Epidermal melanocyte (primary cell): ENCODE data around the gene CBX2.
"Not testable (repeated sequence)": the region's sequence is repeated elsewhere in the genome, so short reads cannot be mapped to it uniquely, and the experiment has no call there.

Experiments
- DNase-seq: peaks from one replicate; pipeline ENCODE4 v3.0.0; 2011; ENCODE audit warnings: low spot score; ENCODE audit not compliant: insufficient read length

The CBX2 gene

GRCh38 chr17:79742951-79743476 lies 34.9 kb upstream of the CBX2 start:
- DNase-seq, result no peak

- DNase-seq, result no peak
Measured at GRCh38 chr17:79743614-79744013, 34.3 kb upstream of the CBX2 start.

- DNase-seq, result no peak
Measured at GRCh38 chr17:79745641-79746105, 32.3 kb upstream of the CBX2 start.

GRCh38 chr17:79746889-79747507 lies 30.9 kb upstream of the CBX2 start:
- no peak for DNase-seq

GRCh38 chr17:79747508-79748294 lies 30.2 kb upstream of the CBX2 start:
- no peak for DNase-seq

GRCh38 chr17:79748295-79749099 lies 29.5 kb upstream of the CBX2 start:
- no peak for DNase-seq

- no peak for DNase-seq
Measured at GRCh38 chr17:79749156-79749815, 28.7 kb upstream of the CBX2 start.

GRCh38 chr17:79749958-79750357 lies 28.0 kb upstream of the CBX2 start:
- DNase-seq, result no peak

- DNase-seq, result no peak
Measured at GRCh38 chr17:79750650-79751545, 27.1 kb upstream of the CBX2 start.

GRCh38 chr17:79752175-79752574 lies 25.8 kb upstream of the CBX2 start:
- no peak for DNase-seq

- DNase-seq, result no peak
Measured at GRCh38 chr17:79754370-79754769, 23.6 kb upstream of the CBX2 start.

- not testable (repeated sequence) for DNase-seq
Measured at GRCh38 chr17:79754903-79755302, 23.0 kb upstream of the CBX2 start.

GRCh38 chr17:79755591-79755990 lies 22.4 kb upstream of the CBX2 start:
- DNase-seq, result no peak

GRCh38 chr17:79757140-79757745 lies 20.7 kb upstream of the CBX2 start:
- DNase-seq, result no peak

GRCh38 chr17:79758271-79758670 lies 19.7 kb upstream of the CBX2 start:
- no peak for DNase-seq

GRCh38 chr17:79760197-79760906 lies 17.6 kb upstream of the CBX2 start:
- no peak for DNase-seq

GRCh38 chr17:79761894-79762589 lies 15.9 kb upstream of the CBX2 start:
- DNase-seq, result no peak

- DNase-seq, result no peak
Measured at GRCh38 chr17:79765708-79766107, 12.2 kb upstream of the CBX2 start.
